Body of pancreas (tissue), 4 donors: ENCODE measurements around the gene KRT71. TPM values are rescaled to one million over a fixed set of nuclear protein-coding genes. Genes with fewer than 3 reads are reported as not detected.

Experiments
- ATAC-seq: fragments of 150-250 bp; one replicate; pipeline ENCODE4 v1.9.1; 2016
- DNase-seq, 4 donors: peaks; one replicate each; pipeline ENCODE4 v3.0.0-alpha.2; 2019
- H3K27ac ChIP-seq, 4 donors: fragments of 200-600 bp; sonication (generic); 1 replicate in 3 of 4; 2 replicates in 1 of 4; pipeline versions ENCODE4 v1.5.1 to v1.6.1; 2016 to 2019; ENCODE audit warnings: mild to moderate bottlenecking in 1 of 4, mixed read lengths in 1 of 4, moderate library complexity in 1 of 4
- H3K27me3 ChIP-seq, 2 donors: fragments of 200-600 bp; sonication (generic); one replicate each; pipeline ENCODE4 v1.6.0; 2016; ENCODE audit warnings: mild to moderate bottlenecking in 1 of 2
- H3K36me3 ChIP-seq, 2 donors: fragments of 200-600 bp; sonication (generic); replicated peaks in 1 of 2; 2 replicates each; pipeline ENCODE4 v1.5.1; 2016; ENCODE audit warnings: low read depth in 2 of 2; ENCODE audit not compliant: insufficient read depth in 1 of 2
- H3K4me1 ChIP-seq: fragments of 200-600 bp; sonication (generic); one replicate; pipeline ENCODE4 v1.6.0; 2016
- H3K4me3 ChIP-seq, 2 donors: fragments of 200-600 bp; sonication (generic); 1 replicate in 1 of 2; 2 replicates in 1 of 2; pipeline ENCODE4 v1.5.1; 2016 to 2019
- H3K9me3 ChIP-seq, 3 donors: fragments of 200-600 bp; sonication (generic); 1 replicate in 2 of 3; 2 replicates in 1 of 3; pipeline ENCODE4 v1.5.1; 2016
- POLR2A ChIP-seq, 3 donors: fragments of 450-650 bp; IDR thresholded peaks; one replicate each; pipeline ENCODE4 v1.6.1; 2016; ENCODE audit warnings: antibody characterized with exemption in 3 of 3, mild to moderate bottlenecking in 2 of 3
- WGBS, 2 donors: methylation state at CpG; one replicate each; pipeline ENCODE4 v1.1.5; 2017; 5-methylcytosine and 5-hydroxymethylcytosine counted together
- intact Hi-C: fragments of 100-400 bp; cut with DNase I; formaldehyde crosslinking; loops from one replicate; pipeline ENCODE4 v1.15.1; 2023
- total RNA-seq, 2 donors: library from RNA; depleted of rRNA; stranded (reverse); fragments of >200 nt; gene quantifications; one replicate each; pipeline ENCODE4 v1.1.0, GENCODE V29; 2016
- TF ChIP-seq, protein P1 (sequence below), 7 experiments: fragments of 450-650 bp in 4 of 7; fragments of 200-600 bp in 3 of 7; sonication (generic) in 3 of 7; IDR thresholded peaks; one replicate each; pipeline ENCODE4 v1.5.1; 2016 to 2019; ENCODE audit warnings: antibody characterized with exemption in 7 of 7

The KRT71 gene
- total RNA-seq, 2 donors from 2014 or later, result not detected

DNA sequence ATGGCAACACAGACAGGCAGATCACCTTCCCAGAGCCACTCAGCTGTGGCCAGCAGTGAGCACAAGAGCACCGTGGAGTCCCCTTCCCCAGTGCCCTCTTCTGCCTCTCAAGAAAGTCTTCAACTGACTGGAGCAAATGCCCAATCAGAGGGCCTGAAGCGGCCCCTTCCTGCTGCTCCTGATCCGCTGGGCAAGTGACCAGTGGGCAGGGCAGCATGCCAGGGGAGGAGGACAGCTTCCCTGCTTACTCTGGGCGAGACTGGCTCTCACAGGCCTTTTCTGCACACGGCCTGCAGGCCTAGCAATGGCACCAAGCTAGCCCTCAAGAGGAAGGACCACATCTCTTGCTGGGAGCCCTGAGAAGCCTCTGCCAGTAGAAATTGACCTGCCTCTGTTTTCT is 890 bp downstream of the KRT71 start:
- Histone ChIP-seq H3K36me3 (no peaks in the 10 kb centered on the region), H3K4me3 (no peak overlapping the region), H3K27ac (no peak overlapping the region), H3K27me3 (no peaks in the 10 kb centered on the region), H3K9me3 (no peaks in the 10 kb centered on the region), H3K4me1 (no peaks in the 10 kb centered on the region)
- intact Hi-C loops, result no loop called here
- TF ChIP-seq POLR2A (IDR thresholded peaks at IDR 0.05), result no peak
- TF ChIP-seq, protein P1, sequence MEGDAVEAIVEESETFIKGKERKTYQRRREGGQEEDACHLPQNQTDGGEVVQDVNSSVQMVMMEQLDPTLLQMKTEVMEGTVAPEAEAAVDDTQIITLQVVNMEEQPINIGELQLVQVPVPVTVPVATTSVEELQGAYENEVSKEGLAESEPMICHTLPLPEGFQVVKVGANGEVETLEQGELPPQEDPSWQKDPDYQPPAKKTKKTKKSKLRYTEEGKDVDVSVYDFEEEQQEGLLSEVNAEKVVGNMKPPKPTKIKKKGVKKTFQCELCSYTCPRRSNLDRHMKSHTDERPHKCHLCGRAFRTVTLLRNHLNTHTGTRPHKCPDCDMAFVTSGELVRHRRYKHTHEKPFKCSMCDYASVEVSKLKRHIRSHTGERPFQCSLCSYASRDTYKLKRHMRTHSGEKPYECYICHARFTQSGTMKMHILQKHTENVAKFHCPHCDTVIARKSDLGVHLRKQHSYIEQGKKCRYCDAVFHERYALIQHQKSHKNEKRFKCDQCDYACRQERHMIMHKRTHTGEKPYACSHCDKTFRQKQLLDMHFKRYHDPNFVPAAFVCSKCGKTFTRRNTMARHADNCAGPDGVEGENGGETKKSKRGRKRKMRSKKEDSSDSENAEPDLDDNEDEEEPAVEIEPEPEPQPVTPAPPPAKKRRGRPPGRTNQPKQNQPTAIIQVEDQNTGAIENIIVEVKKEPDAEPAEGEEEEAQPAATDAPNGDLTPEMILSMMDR (IDR thresholded peaks at IDR 0.05), result no peak
- 60 to 63% methylated on average over 1 to 5 of the region's 5 CpGs for WGBS, 2 donors
- peak in 2 of 4 donors; percentile 10 to 26 for DNase-seq
- ATAC-seq, result no peak

DNA sequence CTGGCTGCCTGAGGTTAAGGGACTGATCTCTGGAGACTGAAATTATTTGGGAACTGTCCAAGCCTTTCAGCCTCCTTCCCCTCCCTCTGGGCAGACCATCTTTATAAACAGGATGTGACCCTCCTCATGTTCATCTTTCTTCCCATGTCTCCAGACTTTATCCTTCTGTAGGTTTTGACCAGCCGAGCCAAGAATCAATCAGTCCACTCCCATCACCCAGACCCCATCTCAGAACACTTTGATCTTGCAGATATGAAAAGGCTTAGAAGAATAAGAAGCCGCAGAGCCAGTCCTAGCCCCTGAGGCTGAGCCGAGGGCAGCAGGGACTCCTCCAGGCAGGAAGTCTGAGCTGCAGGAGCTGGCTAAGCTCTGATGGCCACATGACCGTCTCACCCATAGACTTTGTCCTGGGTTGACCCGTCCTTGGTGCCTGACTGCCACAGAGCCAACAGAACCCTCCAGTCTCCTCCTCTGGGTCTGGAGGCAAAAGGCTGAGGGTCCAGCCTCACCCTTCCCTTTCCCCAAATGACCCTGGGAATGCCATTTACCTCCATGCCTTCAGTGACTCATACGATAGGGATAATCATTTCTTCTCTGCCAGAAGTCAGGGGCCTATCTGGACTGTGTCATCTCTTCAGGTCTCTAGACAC is 1.6 kb downstream of the KRT71 start:
- Histone ChIP-seq H3K36me3 (no peaks in the 10 kb centered on the region), H3K4me3 (no peak overlapping the region), H3K9me3 (no peaks in the 10 kb centered on the region), H3K27ac (no peak overlapping the region), H3K27me3 (no peaks in the 10 kb centered on the region), H3K4me1 (no peaks in the 10 kb centered on the region)
- no peak for DNase-seq
- 56 to 58% methylated on average over 4 to 6 of the region's 6 CpGs for WGBS, 2 donors
- ATAC-seq, result no peak
- intact Hi-C loops, result no loop called here
- TF ChIP-seq, protein P1 (IDR thresholded peaks at IDR 0.05), result no peak
- TF ChIP-seq POLR2A (IDR thresholded peaks at IDR 0.05), result no peak

DNA sequence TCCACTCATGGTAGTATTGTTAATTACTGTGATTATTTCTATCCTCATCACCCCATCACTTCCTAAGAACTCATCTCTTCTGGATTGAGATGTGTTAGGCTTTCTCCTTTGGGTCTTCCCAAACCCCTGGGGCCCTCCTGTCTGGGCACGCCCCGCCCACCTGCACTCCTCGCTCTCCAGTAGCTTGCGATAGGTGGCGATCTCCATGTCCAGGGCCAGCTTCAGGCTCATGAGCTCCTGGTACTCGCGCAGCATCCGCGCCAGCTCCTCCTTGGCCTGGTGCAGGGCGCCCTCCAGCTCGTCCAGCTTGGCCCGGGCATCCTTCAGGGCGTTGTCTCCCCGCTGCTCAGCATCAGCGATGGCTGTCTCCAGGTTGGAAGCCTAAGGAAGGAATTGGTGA is 6.8 kb downstream of the KRT71 start:
- DNase-seq, result no peak
- TF ChIP-seq, protein P1 (IDR thresholded peaks at IDR 0.05), result no peak
- TF ChIP-seq POLR2A (IDR thresholded peaks at IDR 0.05), result no peak
- intact Hi-C loops, result no loop called here
- no peak overlapping the region for H3K27ac ChIP-seq
- ATAC-seq, result no peak
- no peak overlapping the region for H3K4me3 ChIP-seq
- H3K9me3 ChIP-seq, result no peaks in the 10 kb centered on the region
- WGBS, 2 donors, result 76 to 81% methylated on average over 12 of the region's 15 CpGs
- H3K36me3 ChIP-seq, result no peaks in the 10 kb centered on the region
- no peaks in the 10 kb centered on the region for H3K27me3 ChIP-seq
- no peaks in the 10 kb centered on the region for H3K4me1 ChIP-seq

DNA sequence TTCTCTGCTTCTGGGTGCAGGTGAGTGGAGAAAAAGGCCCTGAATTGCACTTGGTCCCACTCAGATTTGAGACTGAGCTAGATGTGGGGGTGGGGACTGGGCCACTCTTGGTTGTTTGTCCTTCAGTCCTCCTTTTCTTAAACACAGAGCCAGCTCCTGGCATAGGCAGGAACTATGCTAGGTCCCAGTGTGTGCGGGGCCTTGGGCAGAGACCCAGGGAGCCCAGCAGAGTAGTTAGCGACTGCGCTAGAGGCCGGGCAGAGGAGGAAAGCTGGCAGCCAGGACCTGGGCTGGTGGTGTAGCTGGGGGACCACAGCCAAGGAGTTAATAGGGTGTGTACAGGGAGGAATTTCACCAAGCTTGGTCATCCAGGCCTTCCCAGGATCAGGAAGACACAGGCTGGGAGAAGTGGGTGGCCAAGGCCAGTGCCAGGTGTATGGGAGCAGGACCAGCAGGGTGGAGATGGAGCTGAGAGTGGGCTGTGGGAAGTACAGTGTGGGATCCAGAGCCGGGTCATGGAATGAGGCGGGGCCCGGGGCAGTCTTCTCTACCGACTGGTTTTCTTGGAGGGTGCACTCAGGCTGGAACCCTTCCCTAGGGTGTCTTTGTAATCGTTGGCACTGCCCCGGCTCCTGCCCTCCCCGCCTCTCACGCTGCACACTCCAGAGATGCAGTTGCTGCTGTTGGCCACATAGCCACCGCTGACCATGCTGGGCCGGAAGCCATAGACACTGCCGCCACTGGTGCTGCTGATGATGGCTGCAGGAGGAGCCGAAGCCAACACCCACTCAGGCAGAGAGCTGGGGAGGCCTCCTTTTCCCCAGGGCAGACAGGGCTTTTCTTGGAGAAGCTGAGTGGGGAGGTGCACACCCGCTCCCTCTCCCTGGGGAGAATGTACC is 8.7 kb downstream of the KRT71 start:
- no peak overlapping the region for H3K4me3 ChIP-seq
- H3K9me3 ChIP-seq, result no peaks in the 10 kb centered on the region
- no peaks in the 10 kb centered on the region for H3K4me1 ChIP-seq
- no peak for ATAC-seq
- no peak for DNase-seq
- WGBS, 2 donors, result 85 to 88% methylated on average over 9 to 17 of the region's 17 CpGs
- no peak overlapping the region for H3K27ac ChIP-seq
- H3K27me3 ChIP-seq, result no peaks in the 10 kb centered on the region
- TF ChIP-seq, protein P1 (IDR thresholded peaks at IDR 0.05), result no peak
- no peak for TF ChIP-seq POLR2A (IDR thresholded peaks at IDR 0.05)
- intact Hi-C loops, result no loop called here
- H3K36me3 ChIP-seq, result no peaks in the 10 kb centered on the region
